B cell (primary cell): Measurements from ENCODE around the gene NEU2.

Experiments
- EZH2 ChIP-seq: IDR thresholded peaks from 2 replicates; pipeline ENCODE4 v1.6.1; 2012; ENCODE audit warnings: borderline replicate concordance, low read depth, mild to moderate bottlenecking, moderate library complexity, low read length; ENCODE audit not compliant: insufficient read depth, poor library complexity, severe bottlenecking
- TF ChIP-seq, protein P1 (sequence below): fragments of 200-600 bp; IDR thresholded peaks from one replicate; pipeline ENCODE4 v1.8.0; 2022; ENCODE audit warnings: antibody characterized with exemption, mild to moderate bottlenecking

GRCh38 chr2:233011702-233012131 is 20.8 kb upstream of the NEU2 start:
- TF ChIP-seq, protein P1, sequence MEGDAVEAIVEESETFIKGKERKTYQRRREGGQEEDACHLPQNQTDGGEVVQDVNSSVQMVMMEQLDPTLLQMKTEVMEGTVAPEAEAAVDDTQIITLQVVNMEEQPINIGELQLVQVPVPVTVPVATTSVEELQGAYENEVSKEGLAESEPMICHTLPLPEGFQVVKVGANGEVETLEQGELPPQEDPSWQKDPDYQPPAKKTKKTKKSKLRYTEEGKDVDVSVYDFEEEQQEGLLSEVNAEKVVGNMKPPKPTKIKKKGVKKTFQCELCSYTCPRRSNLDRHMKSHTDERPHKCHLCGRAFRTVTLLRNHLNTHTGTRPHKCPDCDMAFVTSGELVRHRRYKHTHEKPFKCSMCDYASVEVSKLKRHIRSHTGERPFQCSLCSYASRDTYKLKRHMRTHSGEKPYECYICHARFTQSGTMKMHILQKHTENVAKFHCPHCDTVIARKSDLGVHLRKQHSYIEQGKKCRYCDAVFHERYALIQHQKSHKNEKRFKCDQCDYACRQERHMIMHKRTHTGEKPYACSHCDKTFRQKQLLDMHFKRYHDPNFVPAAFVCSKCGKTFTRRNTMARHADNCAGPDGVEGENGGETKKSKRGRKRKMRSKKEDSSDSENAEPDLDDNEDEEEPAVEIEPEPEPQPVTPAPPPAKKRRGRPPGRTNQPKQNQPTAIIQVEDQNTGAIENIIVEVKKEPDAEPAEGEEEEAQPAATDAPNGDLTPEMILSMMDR, result no peak
- TF ChIP-seq EZH2, result no peak
